Thyroid gland (tissue), 4 donors: ENCODE measurements around the gene CA6.
"Not testable (repeated sequence)": the region's sequence is repeated elsewhere in the genome, so short reads cannot be mapped to it uniquely, and the experiment has no call there.

Source experiments
- POLR2A ChIP-seq, 2 donors: fragments of 450-650 bp; IDR thresholded peaks; one replicate each; pipeline ENCODE4 v1.6.1; 2017; ENCODE audit warnings: antibody characterized with exemption in 2 of 2, mild to moderate bottlenecking in 2 of 2, moderate library complexity in 1 of 2
- TF ChIP-seq, protein P1 (sequence below), 6 experiments: fragments of 200-600 bp in 3 of 6; fragments of 450-650 bp in 3 of 6; sonication (generic) in 3 of 6; IDR thresholded peaks; one replicate each; pipeline ENCODE4 v1.5.1; 2016 to 2019; ENCODE audit warnings: antibody characterized with exemption in 6 of 6, mild to moderate bottlenecking in 2 of 6, inconsistent platforms in 1 of 6, moderate library complexity in 1 of 6

GRCh38 chr1:8900684-8901083 is 45.0 kb upstream of the CA6 start:
- TF ChIP-seq, protein P1, sequence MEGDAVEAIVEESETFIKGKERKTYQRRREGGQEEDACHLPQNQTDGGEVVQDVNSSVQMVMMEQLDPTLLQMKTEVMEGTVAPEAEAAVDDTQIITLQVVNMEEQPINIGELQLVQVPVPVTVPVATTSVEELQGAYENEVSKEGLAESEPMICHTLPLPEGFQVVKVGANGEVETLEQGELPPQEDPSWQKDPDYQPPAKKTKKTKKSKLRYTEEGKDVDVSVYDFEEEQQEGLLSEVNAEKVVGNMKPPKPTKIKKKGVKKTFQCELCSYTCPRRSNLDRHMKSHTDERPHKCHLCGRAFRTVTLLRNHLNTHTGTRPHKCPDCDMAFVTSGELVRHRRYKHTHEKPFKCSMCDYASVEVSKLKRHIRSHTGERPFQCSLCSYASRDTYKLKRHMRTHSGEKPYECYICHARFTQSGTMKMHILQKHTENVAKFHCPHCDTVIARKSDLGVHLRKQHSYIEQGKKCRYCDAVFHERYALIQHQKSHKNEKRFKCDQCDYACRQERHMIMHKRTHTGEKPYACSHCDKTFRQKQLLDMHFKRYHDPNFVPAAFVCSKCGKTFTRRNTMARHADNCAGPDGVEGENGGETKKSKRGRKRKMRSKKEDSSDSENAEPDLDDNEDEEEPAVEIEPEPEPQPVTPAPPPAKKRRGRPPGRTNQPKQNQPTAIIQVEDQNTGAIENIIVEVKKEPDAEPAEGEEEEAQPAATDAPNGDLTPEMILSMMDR (IDR thresholded peaks at IDR 0.05) = not testable (repeated sequence)
- not testable (repeated sequence) for TF ChIP-seq POLR2A (IDR thresholded peaks at IDR 0.05)
